ENCODE data around the gene RNF227. TPM values are rescaled to one million over a fixed set of nuclear protein-coding genes. Genes with fewer than 3 reads are reported as not detected.

Gene RNF227
- total and polyA plus RNA-seq, 2 of the 13 experiments (the other 11 are each of a cell fraction or from before 2014, with no cell fraction given) = 0.20 to 0.79 TPM

- ATAC-seq (peak; percentile 74), FAIRE-seq (peak; percentile 94), DNase-seq (ENCODE audit: low spot score) (peak; percentile 85)
- Histone ChIP-seq H3K9me3 (ENCODE audit: low read length) (no peaks in the 10 kb centered on the region), H3K9ac (ENCODE audit: insufficient read depth, low read depth, low read length) (peak overlapping the region; percentile 63; the same call in 1 of the 2 replicates), H3K27ac (ENCODE audit: extremely low read length, insufficient read depth, low read length) (no peak overlapping the region), H3K79me2 (ENCODE audit: insufficient read depth, low read length) (no peaks in the 10 kb centered on the region), H3K36me3 (replicated peaks in 1 of 2; ENCODE audit: control insufficient read depth in 1 of 2, insufficient read depth in 2 of 2, low read length in 2 of 2) (no peaks in the 10 kb centered on the region), H4K20me1 (ENCODE audit: insufficient read depth, low read length) (no peaks in the 10 kb centered on the region), H3K4me1 (ENCODE audit: insufficient read depth, low read length) (peaks cover 38% of the 10 kb centered on the region), H2AFZ (ENCODE audit: low read length) (no peak overlapping the region), H3K4me2 (ENCODE audit: low read depth, low read length) (peak overlapping the region; percentile 92), H3K4me3 (replicated peaks in 1 of 3; ENCODE audit: insufficient read depth in 1 of 3, low read depth in 2 of 3, low read length in 3 of 3) (peak overlapping the region in 2 of 3 experiments; percentile 0 to 76; a peak in 2 of 6 replicates), H3K27me3 (ENCODE audit: control insufficient read depth in 1 of 2, insufficient read depth in 2 of 2, low read length in 2 of 2) (peaks cover 0 to 17% of the 10 kb centered on the region in 2 experiments; a peak in 2 of 5 replicates)
- WGBS (ENCODE audit: low lambda C conversion rate) = 44% methylated on average over 11 of the region's 11 CpGs
- POLR2A ChIA-PET = interaction anchor here (1.3 to 1.5 kb wide), 3 partner anchors 27 to 53 kb away, joined by 3 to 4 read pairs (median 3); partner anchors contain the start of gene NAA38
- CTCF ChIA-PET (ENCODE audit: low intra/inter-chr PET ratio, low total read pairs) = interaction anchor here (0.8 to 1.9 kb wide), 2 partner anchors 26 to 27 kb away, joined by 3 to 5 read pairs; no protein-coding TSS in a partner anchor
- no TSS peak for BruUV-seq (replicated peaks)
- in situ Hi-C loops (cut with HindIII; ENCODE audit: extremely low pct_ligation_motif_present, low pct_unique_long_range_greater_than_20kb) (no loop called here), intact Hi-C loops (cut with micrococcal nuclease; ENCODE audit: unreplicated experiment) (no loop called here)
- TF ChIP-seq ZFP62 (CRISPR knock-in tag; IDR thresholded peaks at IDR 0.05) (no peak), ZNF605 (CRISPR knock-in tag; IDR thresholded peaks at IDR 0.05) (0 out of 2 replicates have a peak, but pooled peaks have one; percentile 17), FUBP1 (CRISPR knock-in tag; IDR thresholded peaks at IDR 0.05; ENCODE audit: borderline replicate concordance) (no peak), BATF2 (CRISPR knock-in tag; IDR thresholded peaks at IDR 0.05) (no peak), E2F2 (CRISPR knock-in tag; IDR thresholded peaks at IDR 0.05; ENCODE audit: borderline replicate concordance) (no peak), GLI4 (CRISPR knock-in tag; IDR thresholded peaks at IDR 0.05; ENCODE audit: borderline replicate concordance) (no peak), NR2F1 (CRISPR knock-in tag; IDR thresholded peaks at IDR 0.05) (0 out of 4 replicates have a peak, but pooled peaks of 1 of the 2 experiments have one; percentile 55), NR2F6 (IDR thresholded peaks at IDR 0.05) (peak; percentile 68), NR2F6 (CRISPR knock-in tag; IDR thresholded peaks at IDR 0.05) (peak; percentile 78), ZSCAN21 (CRISPR knock-in tag; IDR thresholded peaks at IDR 0.05; ENCODE audit: borderline replicate concordance) (0 out of 2 replicates have a peak, but pooled peaks have one; percentile 38), ZNF619 (CRISPR knock-in tag; IDR thresholded peaks at IDR 0.05) (no peak), PATZ1 (CRISPR knock-in tag; IDR thresholded peaks at IDR 0.05) (peak; percentile 40; the same call in 1 of the 2 replicates), NFIB (CRISPR knock-in tag; IDR thresholded peaks at IDR 0.05; ENCODE audit: borderline replicate concordance) (no peak), RAD21 (CRISPR knock-in tag; IDR thresholded peaks at IDR 0.05) (peak; percentile 55; the same call in 1 of the 2 replicates), SRF (IDR thresholded peaks at IDR 0.05; ENCODE audit: low read depth, low read length) (no peak), GATAD2A (CRISPR knock-in tag; IDR thresholded peaks at IDR 0.05) (peak; percentile 56), PPARG (CRISPR knock-in tag; conservative IDR thresholded peaks at IDR 0.05) (no peak)
Observed at GRCh38 chr17:7889166-7889955, 26.7 kb downstream of the RNF227 start.
